Fibroblast of skin of left biceps (primary cell): ENCODE data around the gene NKAIN2.
"Not testable (repeated sequence)": the region's sequence is repeated elsewhere in the genome, so short reads cannot be mapped to it uniquely, and the experiment has no call there.

Experiments used
- DNase-seq, 2 experiments: peaks; one replicate each; pipeline ENCODE4 v3.0.0-alpha.2; 2013; ENCODE audit warnings: low read depth in 2 of 2

NKAIN2 gene

GRCh38 chr6:124203101-124203811 is 399.6 kb downstream of the NKAIN2 start:
- no peak for DNase-seq

GRCh38 chr6:124203812-124204167 is 400.1 kb downstream of the NKAIN2 start:
- no peak for DNase-seq

GRCh38 chr6:124205921-124206320 is 402.3 kb downstream of the NKAIN2 start:
- DNase-seq = no peak

- DNase-seq = peak; percentile 13 to 21
These were observed 420.1 kb downstream of the NKAIN2 start for GRCh38 chr6:124223611-124224345.

GRCh38 chr6:124226396-124226795 is 422.7 kb downstream of the NKAIN2 start:
- peak; percentile 16 to 22 for DNase-seq

- DNase-seq = no peak
These were observed 429.6 kb downstream of the NKAIN2 start for GRCh38 chr6:124233221-124233620.

- no peak for DNase-seq
These were observed 431.1 kb downstream of the NKAIN2 start for GRCh38 chr6:124234801-124235200.

- no peak for DNase-seq
These were observed 434.2 kb downstream of the NKAIN2 start for GRCh38 chr6:124237911-124238310.

- not testable (repeated sequence) for DNase-seq
These were observed 434.7 kb downstream of the NKAIN2 start for GRCh38 chr6:124238408-124238807.

- no peak for DNase-seq
These were observed 451.4 kb downstream of the NKAIN2 start for GRCh38 chr6:124254941-124255685.

GRCh38 chr6:124260337-124260736 is 456.7 kb downstream of the NKAIN2 start:
- no peak for DNase-seq

- no peak for DNase-seq
These were observed 466.1 kb downstream of the NKAIN2 start for GRCh38 chr6:124269733-124270132.

GRCh38 chr6:124273701-124274100 is 470.0 kb downstream of the NKAIN2 start:
- no peak for DNase-seq

GRCh38 chr6:124282541-124282940 is 478.9 kb downstream of the NKAIN2 start:
- DNase-seq = no peak

GRCh38 chr6:124283486-124283885 is 479.8 kb downstream of the NKAIN2 start:
- DNase-seq = no peak

GRCh38 chr6:124285146-124285545 is 481.5 kb downstream of the NKAIN2 start:
- DNase-seq = no peak

- no peak for DNase-seq
These were observed 491.0 kb downstream of the NKAIN2 start for GRCh38 chr6:124294574-124295200.

- DNase-seq = no peak
These were observed 493.8 kb downstream of the NKAIN2 start for GRCh38 chr6:124297507-124297906.

GRCh38 chr6:124298730-124299129 is 495.1 kb downstream of the NKAIN2 start:
- no peak for DNase-seq

GRCh38 chr6:124300907-124301306 is 497.2 kb downstream of the NKAIN2 start:
- DNase-seq = not testable (repeated sequence)

- no peak for DNase-seq
These were observed 500.3 kb downstream of the NKAIN2 start for GRCh38 chr6:124303971-124304370.

GRCh38 chr6:124310139-124310538 is 506.5 kb downstream of the NKAIN2 start:
- DNase-seq = no peak
